Activated gamma-delta T cell treated with anti-CD3 and anti-CD28 coated beads, Interleukin-2, amount 50 U/mL, for 16 hours (primary cell): ENCODE measurements around the gene PDE9A.
A peak's percentile ranks its signal among the peaks of the same experiment; 100 is the strongest.
"Not testable (repeated sequence)": the region's sequence is repeated elsewhere in the genome, so short reads cannot be mapped to it uniquely, and the experiment has no call there.

Experiments
- DNase-seq: peaks from one replicate; pipeline ENCODE4 v3.0.0-alpha.2; 2020; ENCODE audit warnings: low read depth

Gene PDE9A

GRCh38 chr21:42799516-42799915 is 146.1 kb downstream of the PDE9A start:
- DNase-seq = no peak

GRCh38 chr21:42799948-42800347 is 146.5 kb downstream of the PDE9A start:
- DNase-seq = no peak

GRCh38 chr21:42801616-42802015 is 148.2 kb downstream of the PDE9A start:
- not testable (repeated sequence) for DNase-seq

GRCh38 chr21:42806509-42807140 is 153.2 kb downstream of the PDE9A start:
- no peak for DNase-seq

GRCh38 chr21:42807293-42807895 is 154.0 kb downstream of the PDE9A start:
- not testable (repeated sequence) for DNase-seq

GRCh38 chr21:42807938-42808613 is 154.7 kb downstream of the PDE9A start:
- no peak for DNase-seq

- DNase-seq = no peak
Measured at GRCh38 chr21:42809171-42809570, 155.8 kb downstream of the PDE9A start.

GRCh38 chr21:42809577-42810475 is 156.4 kb downstream of the PDE9A start:
- DNase-seq = no peak

GRCh38 chr21:42811960-42812359 is 158.5 kb downstream of the PDE9A start:
- DNase-seq = no peak

GRCh38 chr21:42812528-42813241 is 159.3 kb downstream of the PDE9A start:
- DNase-seq = not testable (repeated sequence)

GRCh38 chr21:42815217-42815616 is 161.8 kb downstream of the PDE9A start:
- no peak for DNase-seq

GRCh38 chr21:42818328-42818749 is 164.9 kb downstream of the PDE9A start:
- peak; percentile 52 for DNase-seq

GRCh38 chr21:42819861-42820615 is 166.6 kb downstream of the PDE9A start:
- no peak for DNase-seq

GRCh38 chr21:42820616-42821465 is 167.4 kb downstream of the PDE9A start:
- no peak for DNase-seq
